GM12875 (cell line): ENCODE measurements around the gene CDON.
"Not testable (repeated sequence)": the region's sequence is repeated elsewhere in the genome, so short reads cannot be mapped to it uniquely, and the experiment has no call there.

Source experiments
- H3K4me3 ChIP-seq: one replicate; pipeline ENCODE4 v1.5.1; 2011; ENCODE audit warnings: low read depth, low read length, control low read depth
- CTCF ChIP-seq: IDR thresholded peaks from 2 replicates; pipeline ENCODE4 v1.5.1; 2011; ENCODE audit warnings: low read depth, mild to moderate bottlenecking, control low read depth, inconsistent platforms, low read length, moderate library complexity, borderline replicate concordance; ENCODE audit not compliant: insufficient read depth

The CDON gene

GRCh38 chr11:126029237-126029636 is 33.4 kb downstream of the CDON start:
- no peak overlapping the region for H3K4me3 ChIP-seq
- no peak for TF ChIP-seq CTCF

DNA sequence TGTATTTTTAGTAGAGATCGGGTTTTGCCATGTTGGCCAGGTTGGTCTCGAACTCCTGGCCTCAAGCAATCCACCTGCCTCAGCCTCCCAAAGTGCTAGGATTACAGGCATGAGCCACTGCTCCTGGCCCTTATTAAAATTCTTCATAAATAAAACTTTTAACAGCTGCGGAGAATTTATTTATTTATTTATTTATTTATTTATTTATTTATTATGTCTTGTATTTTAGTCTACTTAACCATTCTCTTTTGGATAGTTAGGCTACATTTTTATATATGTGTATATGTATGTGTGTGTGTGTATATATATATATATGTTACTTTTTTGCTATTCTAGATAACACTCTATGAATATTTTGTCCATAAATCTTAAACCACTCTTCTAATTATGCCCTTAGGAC is 34.1 kb downstream of the CDON start:
- H3K4me3 ChIP-seq: not testable (repeated sequence)

- TF ChIP-seq CTCF: no peak
Observed at GRCh38 chr11:126026579-126026978, 36.1 kb downstream of the CDON start.

GRCh38 chr11:126025822-126026221 is 36.8 kb downstream of the CDON start:
- H3K4me3 ChIP-seq: no peak overlapping the region
- TF ChIP-seq CTCF: no peak

More at GRCh38 chr11:126026579-126026978, 36.1 kb downstream of the CDON start:
- H3K4me3 ChIP-seq: no peak overlapping the region

DNA sequence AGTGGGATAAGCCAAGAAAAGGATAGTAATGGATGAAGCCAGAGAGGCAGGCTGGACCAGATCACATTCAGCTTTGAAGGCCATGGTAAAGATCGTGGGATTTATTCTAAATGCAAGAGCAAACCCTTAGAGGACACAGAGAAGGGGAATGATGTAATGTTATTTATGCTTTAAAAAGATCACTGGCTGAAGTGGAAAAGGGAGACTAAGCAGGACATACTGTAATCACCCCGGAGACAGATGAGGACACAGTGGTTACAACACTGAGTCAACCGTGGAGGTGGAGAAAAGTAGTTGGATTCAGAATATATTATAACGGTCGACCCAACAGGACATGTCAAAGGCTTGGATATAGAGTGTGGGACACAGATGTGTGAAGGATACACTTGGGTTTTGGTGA is 38.5 kb downstream of the CDON start:
- no peak for TF ChIP-seq CTCF

DNA sequence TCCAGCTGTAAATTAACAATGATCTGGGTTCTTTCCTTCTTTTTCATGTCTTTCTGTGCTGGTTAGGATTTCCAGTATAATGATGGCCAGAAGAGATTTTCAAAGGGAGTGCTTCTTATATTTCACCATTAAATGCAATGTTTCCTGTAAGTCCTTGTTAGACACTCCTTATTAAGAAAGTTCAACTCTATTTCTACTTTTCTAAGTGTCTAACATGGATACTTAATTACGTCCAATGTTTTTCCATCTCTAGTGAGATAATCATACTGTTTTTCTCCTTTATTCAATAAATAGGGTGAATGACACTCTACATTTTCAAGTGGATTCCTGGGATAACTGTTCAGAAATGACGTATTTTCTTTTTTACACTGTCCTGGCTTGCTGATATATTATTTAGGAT is 49.8 kb downstream of the CDON start:
- no peak overlapping the region for H3K4me3 ChIP-seq
- TF ChIP-seq CTCF: no peak

More for the DNA sequence above, 38.5 kb downstream of the CDON start:
- H3K4me3 ChIP-seq: no peak overlapping the region

GRCh38 chr11:126011754-126012153 is 50.9 kb downstream of the CDON start:
- TF ChIP-seq CTCF: no peak
- no peak overlapping the region for H3K4me3 ChIP-seq

DNA sequence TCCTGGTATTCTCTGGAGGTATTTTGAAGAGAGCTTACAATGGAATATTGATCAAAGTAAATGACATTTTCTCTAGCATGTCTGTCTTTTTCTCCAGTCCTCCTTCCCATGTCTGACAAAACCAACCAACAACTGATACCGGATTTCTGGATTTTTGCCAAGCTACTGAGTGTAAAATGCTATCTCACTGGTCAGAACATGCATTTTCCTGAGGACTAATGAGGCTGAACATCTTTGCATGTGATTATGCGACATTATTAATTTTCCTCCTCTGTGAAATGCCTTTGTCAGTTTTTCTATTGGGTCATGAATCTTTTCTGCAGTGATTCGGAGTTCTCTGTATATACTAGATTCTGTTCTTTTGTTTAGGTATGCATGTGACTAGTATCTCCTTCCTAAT is 51.4 kb downstream of the CDON start:
- TF ChIP-seq CTCF: no peak

More for the DNA sequence above, 51.4 kb downstream of the CDON start:
- H3K4me3 ChIP-seq: no peak overlapping the region
